Measurements from ENCODE around the gene MED9.

DNA sequence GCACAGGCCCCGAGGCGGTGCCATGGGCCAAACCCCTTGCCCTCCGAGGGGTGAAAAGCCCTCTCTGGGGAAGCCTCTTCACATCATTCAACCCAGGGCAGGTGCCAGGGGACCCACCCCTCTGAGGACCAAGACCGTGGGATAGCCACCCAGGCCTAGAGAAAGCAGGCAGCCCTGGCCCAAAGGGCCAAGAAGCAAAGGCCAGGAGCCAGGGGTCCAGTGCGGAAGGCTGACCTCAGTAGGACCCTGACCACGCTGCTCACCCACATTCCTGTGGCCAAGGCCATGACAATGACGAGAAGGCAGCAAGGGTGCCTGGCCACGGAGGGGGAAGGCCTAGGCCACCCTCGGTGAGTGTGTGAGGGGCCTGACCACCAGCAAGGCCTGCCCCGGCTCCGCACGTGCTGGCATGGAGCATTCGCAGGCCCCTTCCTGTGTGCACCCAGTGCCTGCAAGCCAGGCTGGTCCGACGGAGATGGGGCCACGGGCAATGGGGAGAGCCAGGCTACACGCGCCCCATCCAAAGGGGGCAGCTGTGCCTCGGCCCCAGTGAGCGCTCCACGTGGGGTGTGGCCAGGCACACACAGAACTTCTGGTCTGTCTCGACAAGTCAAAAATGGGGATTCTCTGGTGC, 43.9 kb downstream of the MED9 start:
- TF ChIP-seq, protein P1, sequence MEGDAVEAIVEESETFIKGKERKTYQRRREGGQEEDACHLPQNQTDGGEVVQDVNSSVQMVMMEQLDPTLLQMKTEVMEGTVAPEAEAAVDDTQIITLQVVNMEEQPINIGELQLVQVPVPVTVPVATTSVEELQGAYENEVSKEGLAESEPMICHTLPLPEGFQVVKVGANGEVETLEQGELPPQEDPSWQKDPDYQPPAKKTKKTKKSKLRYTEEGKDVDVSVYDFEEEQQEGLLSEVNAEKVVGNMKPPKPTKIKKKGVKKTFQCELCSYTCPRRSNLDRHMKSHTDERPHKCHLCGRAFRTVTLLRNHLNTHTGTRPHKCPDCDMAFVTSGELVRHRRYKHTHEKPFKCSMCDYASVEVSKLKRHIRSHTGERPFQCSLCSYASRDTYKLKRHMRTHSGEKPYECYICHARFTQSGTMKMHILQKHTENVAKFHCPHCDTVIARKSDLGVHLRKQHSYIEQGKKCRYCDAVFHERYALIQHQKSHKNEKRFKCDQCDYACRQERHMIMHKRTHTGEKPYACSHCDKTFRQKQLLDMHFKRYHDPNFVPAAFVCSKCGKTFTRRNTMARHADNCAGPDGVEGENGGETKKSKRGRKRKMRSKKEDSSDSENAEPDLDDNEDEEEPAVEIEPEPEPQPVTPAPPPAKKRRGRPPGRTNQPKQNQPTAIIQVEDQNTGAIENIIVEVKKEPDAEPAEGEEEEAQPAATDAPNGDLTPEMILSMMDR (IDR thresholded peaks at IDR 0.05), result no peak
- no peak for TF ChIP-seq POLR2A (IDR thresholded peaks at IDR 0.05)
- TF ChIP-seq POLR2AphosphoS5 (IDR thresholded peaks at IDR 0.05), result no peak
- TF ChIP-seq EP300 (IDR thresholded peaks at IDR 0.05), result no peak

Data from suprapubic skin (tissue), 4 donors.